GM19238 (cell line): ENCODE measurements around the gene GPR156.
"Not testable (repeated sequence)": the region's sequence is repeated elsewhere in the genome, so short reads cannot be mapped to it uniquely, and the experiment has no call there.

Experiments
- DNase-seq: peaks from one replicate; pipeline ENCODE4 v3.0.0; 2011; ENCODE audit warnings: low spot score; ENCODE audit not compliant: insufficient read length

GPR156 gene

GRCh38 chr3:120163026-120163425 lies 122.0 kb downstream of the GPR156 start:
- no peak for DNase-seq

- DNase-seq: no peak
Measured at GRCh38 chr3:120162400-120162799, 122.6 kb downstream of the GPR156 start.

- DNase-seq: no peak
Measured at GRCh38 chr3:120161902-120162301, 123.1 kb downstream of the GPR156 start.

- DNase-seq: no peak
Measured at GRCh38 chr3:120160050-120160449, 125.0 kb downstream of the GPR156 start.

GRCh38 chr3:120157681-120158080 lies 127.3 kb downstream of the GPR156 start:
- DNase-seq: no peak

GRCh38 chr3:120157113-120157512 lies 127.9 kb downstream of the GPR156 start:
- no peak for DNase-seq

GRCh38 chr3:120156699-120157098 lies 128.3 kb downstream of the GPR156 start:
- no peak for DNase-seq

GRCh38 chr3:120155694-120156093 lies 129.3 kb downstream of the GPR156 start:
- not testable (repeated sequence) for DNase-seq

GRCh38 chr3:120155108-120155507 lies 129.9 kb downstream of the GPR156 start:
- no peak for DNase-seq

GRCh38 chr3:120153294-120153693 lies 131.7 kb downstream of the GPR156 start:
- DNase-seq: no peak

- DNase-seq: no peak
Measured at GRCh38 chr3:120151791-120152190, 133.2 kb downstream of the GPR156 start.

- DNase-seq: no peak
Measured at GRCh38 chr3:120148187-120148949, 136.7 kb downstream of the GPR156 start.

- DNase-seq: no peak
Measured at GRCh38 chr3:120147072-120147871, 137.8 kb downstream of the GPR156 start.

- no peak for DNase-seq
Measured at GRCh38 chr3:120145542-120146285, 139.3 kb downstream of the GPR156 start.

- DNase-seq: no peak
Measured at GRCh38 chr3:120144267-120144666, 140.8 kb downstream of the GPR156 start.

GRCh38 chr3:120143676-120144075 lies 141.3 kb downstream of the GPR156 start:
- DNase-seq: no peak

GRCh38 chr3:120142236-120142635 lies 142.8 kb downstream of the GPR156 start:
- no peak for DNase-seq

- DNase-seq: no peak
Measured at GRCh38 chr3:120140098-120140742, 144.8 kb downstream of the GPR156 start.

- DNase-seq: no peak
Measured at GRCh38 chr3:120139140-120139539, 145.9 kb downstream of the GPR156 start.

- no peak for DNase-seq
Measured at GRCh38 chr3:120137548-120137947, 147.5 kb downstream of the GPR156 start.

- no peak for DNase-seq
Measured at GRCh38 chr3:120130656-120131055, 154.4 kb downstream of the GPR156 start.
